ENCODE results near the gene OSMR. TPM values are rescaled to one million over a fixed set of nuclear protein-coding genes. Genes with fewer than 3 reads are reported as not detected.

OSMR gene
- total and polyA plus RNA-seq, 12 donors = 3.9 to 33.4 (median 8.3) TPM

- intact Hi-C loops (cut with DNase I) = no loop called here
- WGBS, 2 donors = 63 to 64% methylated on average over 2 of the region's 2 CpGs
- Histone ChIP-seq H3K27me3 (no peaks in the 10 kb centered on the region), H3K9me3 (no peaks in the 10 kb centered on the region), H3K4me3 (no peak overlapping the region), H3K36me3 (peaks cover 0 to 100% (median 51%) of the 10 kb centered on the region in 9 donors), H3K4me1 (no peaks in the 10 kb centered on the region), H3K27ac (no peak overlapping the region)
- ATAC-seq (no peak), DNase-seq (no peak)
- no peak for TF ChIP-seq CTCF (IDR thresholded peaks at IDR 0.05)
Measured at GRCh38 chr5:38940230-38940858, 94.5 kb downstream of the OSMR start.

GRCh38 chr5:38941912-38942311 is 96.1 kb downstream of the OSMR start:
- WGBS, 2 donors = 96% methylated on average over 2 of the region's 2 CpGs
- Histone ChIP-seq H3K4me1 (no peaks in the 10 kb centered on the region), H3K9me3 (no peaks in the 10 kb centered on the region), H3K4me3 (no peak overlapping the region), H3K27me3 (no peaks in the 10 kb centered on the region), H3K36me3 (peaks cover 0 to 100% (median 52%) of the 10 kb centered on the region in 9 donors), H3K27ac (no peak overlapping the region)
- intact Hi-C loops (cut with DNase I) = no loop called here
- DNase-seq = no peak
- ATAC-seq = no peak
- TF ChIP-seq CTCF (IDR thresholded peaks at IDR 0.05) = no peak

- intact Hi-C loops (cut with DNase I) = no loop called here
- Histone ChIP-seq H3K4me3 (no peak overlapping the region), H3K27me3 (no peaks in the 10 kb centered on the region), H3K9me3 (no peaks in the 10 kb centered on the region), H3K4me1 (no peaks in the 10 kb centered on the region), H3K27ac (no peak overlapping the region), H3K36me3 (peaks cover 0 to 100% (median 68%) of the 10 kb centered on the region in 9 donors)
- DNase-seq (no peak), ATAC-seq (no peak)
- no peak for TF ChIP-seq CTCF (IDR thresholded peaks at IDR 0.05)
- WGBS, 2 donors = 94% methylated on average over 4 of the region's 4 CpGs
Measured at GRCh38 chr5:38944282-38944681, 98.5 kb downstream of the OSMR start.

- no peaks in the 10 kb centered on the region for H3K27me3 ChIP-seq
- peaks cover 0 to 100% (median 88%) of the 10 kb centered on the region in 9 donors for H3K36me3 ChIP-seq
- intact Hi-C loops (cut with DNase I) = no loop called here
- no peak for TF ChIP-seq CTCF (IDR thresholded peaks at IDR 0.05)
- DNase-seq = no peak
- no peak overlapping the region for H3K27ac ChIP-seq
- H3K4me3 ChIP-seq = no peak overlapping the region
- no peaks in the 10 kb centered on the region for H3K4me1 ChIP-seq
- H3K9me3 ChIP-seq = no peaks in the 10 kb centered on the region
- ATAC-seq = no peak
Measured at GRCh38 chr5:38948501-38948900, 102.7 kb downstream of the OSMR start.

Data from heart right ventricle (tissue), 16 donors.